SU-DHL-6 (cell line): ENCODE data around the gene ABHD17A.

Experiments used
- EZH2phosphoT487 ChIP-seq: fragments of 200-600 bp; sonication (generic), shearing (Covaris generic); conservative IDR thresholded peaks from 2 replicates; pipeline ENCODE4 v1.6.1; 2018; ENCODE audit warnings: mild to moderate bottlenecking, antibody characterized with exemption, low read length, moderate library complexity, mixed read lengths
- TF ChIP-seq, protein P1 (sequence below): fragments of 200-600 bp; sonication (generic); IDR thresholded peaks from one replicate; pipeline ENCODE4 v1.5.1; 2017; ENCODE audit warnings: antibody characterized with exemption, mild to moderate bottlenecking, low read length, moderate library complexity; ENCODE audit not compliant: insufficient read depth, poor library complexity, severe bottlenecking

DNA sequence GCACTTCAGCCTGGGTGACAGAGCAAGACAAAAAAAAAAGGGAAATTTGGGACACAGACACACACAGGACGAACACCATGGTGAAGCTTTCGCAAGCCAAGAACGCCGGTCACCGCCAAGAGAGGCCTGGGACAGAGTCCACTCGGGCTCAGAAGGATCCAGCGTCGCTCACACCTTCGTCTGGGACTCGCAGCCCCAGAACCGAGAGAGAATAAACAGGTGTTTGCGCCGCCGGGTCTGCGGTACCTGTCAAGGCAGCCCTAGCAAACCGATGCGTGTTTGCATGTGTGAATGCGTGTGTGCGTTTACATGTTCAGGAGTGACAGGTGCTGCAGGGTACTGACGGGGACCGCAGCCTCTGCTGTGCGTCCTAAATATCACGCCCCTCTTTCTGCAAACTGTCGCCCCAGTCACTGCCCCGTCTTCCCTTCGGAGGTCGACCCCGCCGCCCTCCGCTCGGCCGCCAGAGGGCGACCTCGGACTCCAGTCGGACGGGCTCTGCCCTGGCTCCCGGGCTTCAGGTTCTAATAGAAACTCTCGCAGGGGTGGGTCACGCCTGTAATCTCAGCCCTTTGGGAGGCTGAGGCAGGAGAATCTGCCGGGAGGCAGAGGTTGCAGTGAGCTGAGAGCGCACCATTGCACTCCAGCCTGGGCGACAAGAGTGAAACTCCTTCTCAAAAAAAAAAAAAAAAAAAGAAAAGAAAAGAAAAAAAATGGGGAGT, 43.9 kb upstream of the ABHD17A start:
- TF ChIP-seq EZH2phosphoT487, result no peak
- TF ChIP-seq, protein P1, sequence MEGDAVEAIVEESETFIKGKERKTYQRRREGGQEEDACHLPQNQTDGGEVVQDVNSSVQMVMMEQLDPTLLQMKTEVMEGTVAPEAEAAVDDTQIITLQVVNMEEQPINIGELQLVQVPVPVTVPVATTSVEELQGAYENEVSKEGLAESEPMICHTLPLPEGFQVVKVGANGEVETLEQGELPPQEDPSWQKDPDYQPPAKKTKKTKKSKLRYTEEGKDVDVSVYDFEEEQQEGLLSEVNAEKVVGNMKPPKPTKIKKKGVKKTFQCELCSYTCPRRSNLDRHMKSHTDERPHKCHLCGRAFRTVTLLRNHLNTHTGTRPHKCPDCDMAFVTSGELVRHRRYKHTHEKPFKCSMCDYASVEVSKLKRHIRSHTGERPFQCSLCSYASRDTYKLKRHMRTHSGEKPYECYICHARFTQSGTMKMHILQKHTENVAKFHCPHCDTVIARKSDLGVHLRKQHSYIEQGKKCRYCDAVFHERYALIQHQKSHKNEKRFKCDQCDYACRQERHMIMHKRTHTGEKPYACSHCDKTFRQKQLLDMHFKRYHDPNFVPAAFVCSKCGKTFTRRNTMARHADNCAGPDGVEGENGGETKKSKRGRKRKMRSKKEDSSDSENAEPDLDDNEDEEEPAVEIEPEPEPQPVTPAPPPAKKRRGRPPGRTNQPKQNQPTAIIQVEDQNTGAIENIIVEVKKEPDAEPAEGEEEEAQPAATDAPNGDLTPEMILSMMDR, result peak; percentile 89
